ENCODE data around the gene ACVRL1.

ACVRL1 gene

DNA sequence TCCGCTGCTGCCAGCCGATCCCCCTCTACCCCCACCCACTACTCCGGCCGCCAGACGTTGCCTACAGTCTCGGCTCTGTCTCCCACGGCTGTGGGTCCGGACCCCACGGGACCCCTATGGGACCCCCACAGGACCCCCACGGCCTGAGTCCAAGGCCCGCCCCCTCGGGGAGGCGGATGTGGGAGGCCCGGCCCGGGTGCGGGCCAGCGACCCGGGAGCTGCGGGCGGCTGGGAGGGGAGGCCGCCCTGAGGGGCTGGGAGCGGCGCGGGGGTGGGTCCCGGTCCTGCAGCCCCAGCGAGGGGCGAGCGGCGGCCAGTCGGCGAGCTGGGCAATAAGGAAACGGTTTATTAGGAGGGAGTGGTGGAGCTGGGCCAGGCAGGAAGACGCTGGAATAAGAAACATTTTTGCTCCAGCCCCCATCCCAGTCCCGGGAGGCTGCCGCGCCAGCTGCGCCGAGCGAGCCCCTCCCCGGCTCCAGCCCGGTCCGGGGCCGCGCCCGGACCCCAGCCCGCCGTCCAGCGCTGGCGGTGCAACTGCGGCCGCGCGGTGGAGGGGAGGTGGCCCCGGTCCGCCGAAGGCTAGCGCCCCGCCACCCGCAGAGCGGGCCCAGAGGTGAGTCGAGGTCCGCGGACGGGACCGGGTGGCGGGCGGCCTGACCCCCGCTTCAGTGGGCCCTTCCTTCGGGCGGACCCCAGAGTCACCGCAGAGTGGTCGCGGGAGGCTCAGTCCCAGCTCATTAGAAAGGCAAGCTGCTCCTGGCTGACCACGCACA lies at the start of gene ACVRL1:
Gene ACVRL1, plus strand, starts transcription at position 422 of the 773 bp plus-strand sequence. CDS start 4,971 bp downstream, outside the sequence.
- DNase-seq, result no peak

DNA sequence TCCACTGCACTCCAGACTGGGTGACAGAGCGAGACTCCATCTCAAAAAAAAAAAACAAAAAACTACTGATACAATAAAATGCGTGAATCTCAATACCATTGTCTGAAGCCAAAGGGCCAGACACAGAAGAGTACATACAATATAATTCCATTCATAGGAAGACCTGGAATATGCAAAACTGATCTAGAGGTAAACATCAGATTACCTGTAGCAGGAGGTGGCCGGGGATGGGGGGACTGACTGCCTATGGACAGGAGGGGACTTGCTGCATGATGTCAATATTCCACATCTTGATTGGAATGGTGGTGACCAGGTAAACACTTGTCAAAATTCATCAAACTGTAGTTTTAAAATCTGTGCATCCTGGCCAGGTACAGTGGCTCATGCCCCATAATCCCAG lies 46.3 kb upstream of the ACVRL1 start:
- peak in 1 of 2 experiments; percentile 62 for DNase-seq

DNA sequence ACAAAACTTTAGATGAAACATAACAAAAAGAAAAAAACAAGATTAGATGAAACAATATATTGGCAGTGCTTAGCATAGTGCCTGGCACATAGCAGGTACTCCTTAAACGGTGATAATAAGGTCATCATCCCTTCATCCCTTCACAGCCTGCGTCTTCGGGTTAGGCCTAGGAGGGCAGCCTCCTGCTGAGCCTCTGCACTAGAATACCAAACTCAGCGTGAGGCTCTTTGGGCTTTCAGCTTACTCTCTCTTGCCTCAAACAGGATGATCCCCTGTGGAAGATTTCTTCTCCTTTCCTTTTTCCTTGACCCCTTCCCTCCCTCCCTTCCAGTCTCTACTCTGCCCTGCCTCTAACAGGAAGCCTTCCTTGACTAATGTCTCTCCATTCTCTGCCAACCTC lies 44.4 kb upstream of the ACVRL1 start:
- DNase-seq, result no peak

DNA sequence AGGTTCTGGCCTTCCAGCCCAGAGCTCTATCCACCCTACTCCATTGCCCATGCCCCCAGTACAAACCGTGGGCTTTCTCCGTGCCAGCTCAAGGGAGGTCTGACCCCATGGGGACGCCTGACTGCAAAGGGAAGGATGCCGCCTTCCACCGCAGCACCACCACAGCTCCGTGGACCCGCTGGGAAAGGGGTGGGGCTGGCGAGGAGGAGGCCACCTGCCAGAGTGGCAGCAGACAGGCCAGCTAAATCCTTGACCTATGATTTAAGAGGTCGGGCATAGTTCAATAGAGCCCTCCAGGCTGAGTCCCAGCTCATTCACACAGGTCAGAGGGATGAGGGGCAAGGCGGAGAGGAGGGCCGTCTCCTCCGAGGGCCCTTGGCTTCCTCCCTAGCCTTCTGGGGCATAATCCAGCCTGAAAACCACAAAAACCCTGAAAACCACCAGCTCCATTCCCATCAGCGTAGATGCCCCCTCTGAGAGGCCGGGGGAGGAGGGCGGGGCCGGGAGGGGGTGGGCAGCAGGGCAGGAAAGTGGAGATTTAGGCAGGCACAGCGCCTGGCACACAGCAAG lies 43.9 kb upstream of the ACVRL1 start:
- peak in 1 of 2 experiments; percentile 42 for DNase-seq

DNA sequence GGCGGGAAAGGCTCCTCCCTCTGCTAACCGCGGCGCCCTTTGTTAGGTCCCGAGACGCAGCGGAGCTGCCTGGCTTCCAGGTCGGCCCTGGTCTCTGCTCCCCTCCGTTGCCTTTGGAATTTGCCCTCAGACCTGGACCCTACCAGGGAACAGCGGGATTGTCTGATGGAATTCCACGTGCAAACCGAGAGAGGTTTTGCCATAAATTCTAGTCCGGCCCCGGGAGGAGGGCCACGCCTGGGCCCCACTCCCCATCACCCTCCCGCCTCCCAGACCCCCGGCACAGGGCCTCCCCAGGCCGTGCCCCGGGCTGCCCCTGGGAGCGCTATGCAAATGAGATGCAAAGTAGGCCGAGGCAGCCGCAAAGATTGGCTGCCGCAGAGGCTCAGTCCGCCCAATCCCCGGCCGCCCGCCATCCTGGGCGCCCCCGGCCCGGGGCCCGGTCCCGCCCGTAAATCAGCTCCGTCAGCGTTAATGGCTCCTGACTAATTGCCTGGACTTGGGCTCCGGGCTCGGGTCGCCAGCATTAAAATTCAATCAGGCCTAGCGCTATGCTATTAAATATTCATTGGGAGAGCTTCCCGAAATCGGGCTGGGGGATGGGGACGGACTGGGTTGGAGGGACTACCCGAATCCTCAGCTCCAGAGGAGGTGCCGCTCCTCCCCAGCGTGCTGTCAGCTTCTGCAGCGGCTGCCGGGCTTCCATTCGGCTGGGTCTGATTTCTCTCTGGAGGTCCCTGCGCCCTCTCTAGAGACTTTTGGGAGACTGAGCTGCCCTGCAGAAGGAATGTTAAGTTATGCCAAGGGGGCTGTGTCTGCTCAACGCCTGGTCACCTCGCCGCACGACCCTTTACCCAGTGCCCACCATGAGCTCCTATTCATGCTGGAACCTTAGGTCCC lies 43.1 kb upstream of the ACVRL1 start:
- peak; percentile 81 to 95 for DNase-seq

GRCh38 chr12:51864833-51865670 lies 42.3 kb upstream of the ACVRL1 start:
- DNase-seq, result peak in 1 of 2 experiments; percentile 41

GRCh38 chr12:51865757-51866270 lies 41.5 kb upstream of the ACVRL1 start:
- DNase-seq, result no peak

GRCh38 chr12:51866324-51866723 lies 41.0 kb upstream of the ACVRL1 start:
- DNase-seq, result no peak

- no peak for DNase-seq
Measured at GRCh38 chr12:51866762-51867161, 40.5 kb upstream of the ACVRL1 start.

DNA sequence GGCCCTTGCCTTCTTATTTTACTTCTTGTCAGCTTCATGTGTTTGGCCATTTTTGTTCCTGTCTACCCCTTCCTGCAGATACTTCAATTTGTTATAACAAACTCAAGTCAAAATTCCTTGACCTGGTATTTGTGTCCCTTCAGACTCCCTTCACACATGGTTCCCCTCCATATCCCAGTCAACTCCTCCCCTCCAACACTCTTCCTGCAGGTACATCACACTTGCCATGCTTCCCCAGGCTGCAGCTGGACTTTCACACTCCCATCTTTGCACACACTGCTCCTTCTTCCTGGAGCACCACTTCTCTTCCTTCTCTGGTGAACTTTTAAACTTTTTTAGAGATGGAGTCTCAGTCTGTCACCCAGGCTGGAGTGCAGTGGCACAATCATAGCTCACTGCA lies 39.9 kb upstream of the ACVRL1 start:
- no peak for DNase-seq

DNA sequence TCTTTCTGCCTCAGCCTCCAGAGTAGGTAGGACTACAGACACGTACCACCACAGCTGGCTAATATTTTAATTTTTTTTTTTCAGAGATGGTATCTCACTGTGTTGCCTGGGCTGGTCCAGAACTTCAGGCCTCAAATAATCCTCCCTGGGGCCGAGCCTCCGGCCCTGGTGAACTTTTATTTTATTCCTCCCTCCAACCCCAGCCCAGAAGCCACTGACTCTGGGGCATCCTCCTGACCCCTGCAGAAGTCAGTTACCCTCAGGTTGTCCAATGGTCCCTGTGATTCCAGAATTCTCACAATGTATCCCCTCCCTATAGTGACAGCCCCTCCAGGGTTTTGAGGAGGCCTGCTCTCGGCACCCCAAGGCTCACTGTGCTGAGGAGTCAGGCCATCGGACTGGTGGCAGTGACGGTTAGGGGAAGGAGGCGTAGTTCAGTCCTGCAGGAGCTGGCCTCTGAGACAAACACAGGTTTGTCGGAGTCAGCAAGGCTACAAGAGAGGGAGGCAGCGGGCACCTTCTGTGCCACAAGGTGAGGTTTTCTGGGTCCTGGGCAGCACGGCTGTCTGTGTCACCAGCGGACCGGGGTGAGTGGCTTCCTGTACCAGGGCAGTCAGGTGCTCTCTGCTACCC lies 39.4 kb upstream of the ACVRL1 start:
- no peak for DNase-seq

DNA sequence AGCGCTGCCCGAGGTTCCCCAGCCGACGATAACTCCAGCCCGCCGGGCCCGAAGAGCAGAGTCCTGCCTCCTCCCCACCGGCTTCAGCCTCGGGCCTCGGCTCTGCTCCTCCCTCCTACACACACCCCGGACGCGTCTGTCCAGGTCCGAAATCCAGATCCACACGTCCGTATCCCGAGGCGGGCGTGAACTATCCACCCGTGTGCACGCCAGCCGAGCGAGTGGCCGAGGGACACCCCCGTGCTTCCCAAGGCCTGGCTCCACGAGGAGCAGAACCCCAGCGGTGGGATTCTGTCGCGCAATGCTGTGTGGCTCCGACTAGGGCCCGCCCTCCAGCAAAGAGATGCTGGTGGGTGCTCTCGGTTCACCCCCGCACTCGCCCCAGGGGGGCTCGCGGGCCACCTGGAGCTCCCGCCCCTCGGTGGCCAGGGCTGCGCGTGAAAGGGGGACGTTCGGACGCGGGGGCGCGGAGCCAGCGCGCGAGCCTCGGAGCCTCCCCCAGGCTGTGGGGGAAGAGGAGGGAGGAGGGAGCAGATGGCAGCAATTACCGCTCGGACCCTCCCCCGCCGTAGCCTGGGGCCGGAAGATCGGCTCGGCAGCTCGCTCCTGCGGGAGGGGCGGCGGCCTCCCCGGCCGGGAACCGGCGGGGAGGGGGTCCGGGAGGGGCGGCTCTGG lies 38.3 kb upstream of the ACVRL1 start:
- peak in 1 of 2 experiments; percentile 66 for DNase-seq

- no peak for DNase-seq
Measured at GRCh38 chr12:51869496-51869865, 37.8 kb upstream of the ACVRL1 start.

DNA sequence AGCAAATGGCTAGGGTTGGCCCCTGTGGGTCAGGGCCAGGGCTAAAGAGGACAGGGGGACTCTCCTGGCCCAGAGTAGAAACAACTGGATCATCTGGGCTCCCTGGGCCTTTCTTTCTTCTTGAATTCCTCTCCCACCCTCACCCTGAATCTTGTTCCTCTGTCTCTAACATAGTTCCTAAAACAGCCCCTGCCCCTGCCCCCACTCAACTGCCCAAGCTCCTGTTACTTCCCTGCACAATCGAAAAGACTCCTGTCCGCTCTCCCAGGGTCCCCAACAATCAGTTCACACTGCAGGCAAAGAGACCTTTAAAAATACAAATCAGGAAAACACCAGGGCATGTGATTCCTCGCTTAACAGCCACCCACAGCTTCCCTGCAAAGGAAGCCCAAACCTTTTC lies 37.4 kb upstream of the ACVRL1 start:
- DNase-seq, result no peak

DNA sequence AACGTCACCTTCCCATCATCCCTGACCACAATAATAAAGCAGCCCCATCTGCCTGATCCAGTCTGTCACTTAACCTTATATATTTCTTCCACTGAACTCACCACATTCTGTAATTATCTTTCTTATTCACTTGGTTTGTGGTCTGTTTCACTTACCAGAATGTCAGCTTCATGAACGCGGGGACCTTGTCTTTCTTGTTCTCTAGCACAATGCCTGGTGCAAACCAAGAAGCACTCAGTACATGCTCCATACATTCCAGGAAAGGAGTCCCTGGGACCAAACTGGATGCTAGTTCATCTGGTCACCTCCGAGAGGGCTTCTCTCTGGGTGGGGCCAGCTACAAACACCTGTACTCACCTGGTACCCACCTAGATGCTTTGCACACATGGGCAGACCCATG lies 36.8 kb upstream of the ACVRL1 start:
- DNase-seq, result no peak

DNA sequence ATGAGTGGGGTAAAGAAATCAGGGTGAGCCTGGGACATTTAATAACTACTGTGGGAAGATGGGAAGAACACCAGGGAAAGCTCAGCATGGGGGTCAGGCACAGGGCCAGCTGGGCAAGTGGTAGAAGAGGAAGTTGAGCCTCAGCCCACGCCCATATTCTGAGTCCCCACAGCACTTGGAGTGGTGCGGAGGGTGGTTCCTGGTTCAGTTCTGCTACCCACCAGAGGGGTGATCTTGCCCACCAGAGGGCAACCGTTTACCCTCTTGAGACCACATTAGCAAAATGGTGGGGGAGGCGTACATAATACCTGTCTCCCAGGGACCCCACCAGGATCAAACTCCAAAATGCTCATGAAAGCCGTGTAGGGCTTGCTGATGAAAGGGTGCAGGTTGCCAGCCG lies 36.2 kb upstream of the ACVRL1 start:
- DNase-seq, result no peak

DNA sequence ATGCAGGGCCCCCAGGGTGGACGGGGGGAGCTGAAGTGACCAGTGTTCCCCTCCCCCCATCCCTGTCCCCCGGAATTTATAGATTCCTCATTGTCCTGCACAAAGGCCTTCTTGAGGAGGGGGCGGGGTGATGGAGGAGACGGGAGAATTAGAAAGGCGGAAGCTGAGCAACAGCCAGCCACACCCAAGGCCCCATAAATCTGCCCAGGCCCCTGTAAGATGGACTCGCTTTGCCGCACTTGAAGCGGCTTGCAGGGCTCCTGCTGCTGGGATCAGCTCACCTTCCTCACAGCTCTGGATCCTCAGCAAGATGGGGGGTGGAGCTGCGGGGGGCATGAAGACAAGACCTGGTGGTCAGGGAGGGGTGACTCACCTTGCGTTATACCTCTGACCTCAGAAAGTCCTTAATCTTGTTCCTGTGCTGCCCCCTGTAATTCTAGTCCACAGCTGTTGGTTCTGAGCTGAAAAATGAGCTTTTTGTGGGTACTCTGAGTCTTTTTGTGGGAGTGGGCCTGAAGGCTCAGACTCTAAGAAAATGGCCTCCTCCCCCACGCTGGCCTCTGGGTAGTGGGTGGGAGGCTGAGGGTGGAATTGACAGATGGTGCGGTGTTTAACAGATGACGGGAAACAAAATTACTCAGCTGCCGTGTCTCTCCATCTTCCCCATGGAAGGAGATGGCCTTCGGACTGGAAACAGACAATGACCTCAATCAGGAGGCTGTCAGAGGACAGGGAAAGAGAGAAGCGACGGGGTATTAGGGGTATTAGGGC lies 35.2 kb upstream of the ACVRL1 start:
- DNase-seq, result no peak

- DNase-seq, result no peak
Measured at GRCh38 chr12:51872689-51872981, 34.7 kb upstream of the ACVRL1 start.

DNA sequence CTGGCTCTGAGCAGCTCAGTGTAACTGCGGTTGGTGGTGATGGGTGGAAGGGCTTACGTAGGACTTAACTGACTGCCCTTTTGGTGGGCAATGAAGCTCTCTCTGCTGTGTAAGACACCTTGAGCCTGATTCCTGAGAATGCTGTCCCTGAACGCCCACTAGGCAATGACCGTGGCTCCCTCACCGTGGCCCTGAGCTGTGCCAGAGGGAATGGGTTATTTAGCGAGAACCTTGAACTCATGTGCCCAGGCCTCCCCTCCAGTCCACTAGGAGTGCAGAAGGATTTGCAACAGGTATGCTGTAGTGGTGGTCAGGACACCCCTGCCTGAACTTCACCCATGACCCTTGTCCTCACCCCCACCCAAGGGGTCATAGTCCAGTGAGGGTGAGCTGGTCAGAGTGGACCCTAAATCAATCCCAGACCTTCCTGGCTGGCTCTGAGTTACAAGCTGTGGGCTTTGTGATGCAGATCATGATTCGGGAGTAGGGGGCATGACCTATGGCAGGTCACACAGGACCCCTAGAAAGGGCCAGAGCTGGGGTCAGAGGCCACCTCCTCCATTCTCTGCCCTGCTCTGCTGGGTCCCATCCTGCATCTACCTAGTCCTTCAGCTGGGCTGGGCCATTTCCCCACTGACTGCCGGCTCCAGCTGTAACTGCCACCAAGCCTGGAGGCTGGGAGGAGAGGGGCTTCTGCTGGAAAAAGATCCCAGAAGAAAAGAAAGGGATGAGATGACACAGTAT lies 33.9 kb upstream of the ACVRL1 start:
- DNase-seq, result no peak

GRCh38 chr12:51874000-51874399 lies 33.3 kb upstream of the ACVRL1 start:
- no peak for DNase-seq
